ENCODE results near the gene KIFAP3.
"Not testable (repeated sequence)": the region's sequence is repeated elsewhere in the genome, so short reads cannot be mapped to it uniquely, and the experiment has no call there.

Gene KIFAP3

DNA sequence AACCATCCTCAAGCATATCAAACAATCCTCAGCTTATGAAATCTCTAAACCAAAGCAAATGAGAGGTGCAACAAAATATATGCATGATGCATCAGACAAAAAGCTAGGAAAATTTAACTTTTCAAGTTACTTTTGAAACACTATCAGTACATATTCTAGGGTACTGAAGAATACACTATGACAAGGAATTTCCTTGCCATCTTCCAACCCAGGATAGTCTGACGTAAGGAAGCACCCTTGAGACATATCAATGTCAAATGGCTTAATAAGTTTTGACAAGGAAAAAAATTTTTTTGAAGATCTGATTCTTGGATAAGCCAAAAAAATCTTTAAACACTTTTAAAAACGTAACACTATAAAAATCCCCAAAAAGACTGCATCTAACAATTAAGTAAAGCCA is 64.9 kb downstream of the KIFAP3 start:
- H3K36me3 ChIP-seq (ENCODE audit: control insufficient read depth, insufficient read depth, low read length), result no peaks in the 10 kb centered on the region
- H3K9me3 ChIP-seq (ENCODE audit: control insufficient read depth, low read length), result no peaks in the 10 kb centered on the region
- H3K79me2 ChIP-seq, result peaks cover 2% of the 10 kb centered on the region
- TF ChIP-seq, protein P1, sequence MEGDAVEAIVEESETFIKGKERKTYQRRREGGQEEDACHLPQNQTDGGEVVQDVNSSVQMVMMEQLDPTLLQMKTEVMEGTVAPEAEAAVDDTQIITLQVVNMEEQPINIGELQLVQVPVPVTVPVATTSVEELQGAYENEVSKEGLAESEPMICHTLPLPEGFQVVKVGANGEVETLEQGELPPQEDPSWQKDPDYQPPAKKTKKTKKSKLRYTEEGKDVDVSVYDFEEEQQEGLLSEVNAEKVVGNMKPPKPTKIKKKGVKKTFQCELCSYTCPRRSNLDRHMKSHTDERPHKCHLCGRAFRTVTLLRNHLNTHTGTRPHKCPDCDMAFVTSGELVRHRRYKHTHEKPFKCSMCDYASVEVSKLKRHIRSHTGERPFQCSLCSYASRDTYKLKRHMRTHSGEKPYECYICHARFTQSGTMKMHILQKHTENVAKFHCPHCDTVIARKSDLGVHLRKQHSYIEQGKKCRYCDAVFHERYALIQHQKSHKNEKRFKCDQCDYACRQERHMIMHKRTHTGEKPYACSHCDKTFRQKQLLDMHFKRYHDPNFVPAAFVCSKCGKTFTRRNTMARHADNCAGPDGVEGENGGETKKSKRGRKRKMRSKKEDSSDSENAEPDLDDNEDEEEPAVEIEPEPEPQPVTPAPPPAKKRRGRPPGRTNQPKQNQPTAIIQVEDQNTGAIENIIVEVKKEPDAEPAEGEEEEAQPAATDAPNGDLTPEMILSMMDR (IDR thresholded peaks at IDR 0.05), result no peak
- H3K27ac ChIP-seq, result no peak overlapping the region
- no peak overlapping the region for H3K4me3 ChIP-seq (ENCODE audit: low read depth, low read length)
- no peak overlapping the region for H3K9ac ChIP-seq
- H3K27me3 ChIP-seq (ENCODE audit: control insufficient read depth, insufficient read depth, low read length), result no peaks in the 10 kb centered on the region
- no peaks in the 10 kb centered on the region for H3K4me1 ChIP-seq
- H2AFZ ChIP-seq, result no peak overlapping the region
- H3K4me2 ChIP-seq (ENCODE audit: low read length), result no peak overlapping the region

DNA sequence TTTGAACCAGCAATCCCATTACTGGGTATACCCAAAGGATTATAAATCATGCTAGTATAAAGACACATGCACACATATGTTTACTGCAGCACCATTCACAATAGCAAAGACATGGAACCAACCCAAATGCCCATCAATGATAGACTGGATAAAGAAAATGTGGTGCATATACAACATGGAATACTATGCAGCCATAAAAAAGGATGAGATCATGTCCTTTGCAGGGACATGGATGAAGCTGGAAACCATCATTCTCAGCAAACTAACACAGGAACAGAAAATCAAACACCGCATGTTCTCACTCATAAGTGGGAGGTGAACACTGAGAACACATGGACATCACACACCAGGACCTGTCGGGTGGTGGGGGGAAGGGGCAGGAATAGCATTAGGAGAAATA is 65.8 kb downstream of the KIFAP3 start:
- not testable (repeated sequence) for H3K4me2 ChIP-seq (ENCODE audit: low read length); H3K4me1 ChIP-seq; H3K4me3 ChIP-seq (ENCODE audit: low read depth, low read length); H3K36me3 ChIP-seq (ENCODE audit: control insufficient read depth, insufficient read depth, low read length); H3K9me3 ChIP-seq (ENCODE audit: control insufficient read depth, low read length); H3K27ac ChIP-seq; H3K9ac ChIP-seq; H3K27me3 ChIP-seq (ENCODE audit: control insufficient read depth, insufficient read depth, low read length); H3K79me2 ChIP-seq; H2AFZ ChIP-seq

DNA sequence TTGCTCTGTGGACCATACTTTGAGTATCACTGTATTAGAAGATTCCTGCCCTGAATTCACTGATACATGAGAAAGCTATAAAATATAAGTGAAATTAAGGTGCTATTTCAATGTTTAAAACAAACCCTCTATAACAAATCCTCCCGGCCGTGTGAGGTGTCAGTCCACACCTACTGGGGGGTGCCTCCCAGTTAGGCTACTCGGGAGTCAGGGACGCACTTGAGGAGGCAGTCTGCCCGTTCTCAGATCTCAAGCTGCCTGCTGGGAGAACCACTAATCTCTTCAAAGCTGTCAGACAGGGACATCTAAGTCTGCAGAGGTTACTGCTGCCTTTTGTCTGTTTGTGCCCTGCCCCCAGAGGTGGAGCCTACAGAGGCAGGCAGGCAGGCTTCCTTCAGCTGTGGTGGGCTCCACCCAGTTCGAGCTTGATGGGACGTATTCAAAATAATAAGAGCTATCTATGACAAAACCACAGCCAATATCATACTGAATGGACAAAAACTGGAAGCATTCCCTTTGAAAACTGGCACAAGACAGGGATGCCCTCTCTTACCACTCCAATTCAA is 71.1 kb downstream of the KIFAP3 start:
- H3K4me2 ChIP-seq (ENCODE audit: low read length); H3K79me2 ChIP-seq; H3K4me1 ChIP-seq; H3K4me3 ChIP-seq (ENCODE audit: low read depth, low read length); H3K27me3 ChIP-seq (ENCODE audit: control insufficient read depth, insufficient read depth, low read length); H3K9ac ChIP-seq; H2AFZ ChIP-seq; H3K27ac ChIP-seq; H3K36me3 ChIP-seq (ENCODE audit: control insufficient read depth, insufficient read depth, low read length); H3K9me3 ChIP-seq (ENCODE audit: control insufficient read depth, low read length): not testable (repeated sequence)

DNA sequence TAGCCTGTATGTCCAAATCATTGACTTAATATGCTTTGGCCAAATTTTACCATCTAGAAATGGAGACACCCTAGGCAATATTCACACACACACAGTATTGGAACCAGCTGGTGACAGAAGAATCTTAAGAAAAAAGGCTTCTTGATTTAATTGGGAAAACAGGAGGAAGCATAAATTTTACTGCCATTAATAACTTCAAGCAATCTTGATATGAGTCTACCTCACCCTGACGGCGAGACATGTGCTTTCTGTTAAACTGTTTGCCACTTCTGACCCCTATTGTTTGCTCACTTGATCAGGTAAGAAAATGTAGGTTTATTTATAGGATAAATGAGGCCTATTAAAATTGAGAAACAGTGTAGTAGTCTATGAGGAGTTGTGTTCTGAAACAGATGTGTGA is 73.2 kb downstream of the KIFAP3 start:
- Histone ChIP-seq H3K4me1 (no peaks in the 10 kb centered on the region), H3K27me3 (ENCODE audit: control insufficient read depth, insufficient read depth, low read length) (no peaks in the 10 kb centered on the region), H3K4me3 (ENCODE audit: low read depth, low read length) (no peak overlapping the region), H3K27ac (no peak overlapping the region), H3K4me2 (ENCODE audit: low read length) (no peak overlapping the region), H3K36me3 (ENCODE audit: control insufficient read depth, insufficient read depth, low read length) (no peaks in the 10 kb centered on the region), H3K79me2 (no peaks in the 10 kb centered on the region), H3K9me3 (ENCODE audit: control insufficient read depth, low read length) (no peaks in the 10 kb centered on the region), H3K9ac (no peak overlapping the region), H2AFZ (no peak overlapping the region)
- TF ChIP-seq, protein P1 (IDR thresholded peaks at IDR 0.05), result no peak

DNA sequence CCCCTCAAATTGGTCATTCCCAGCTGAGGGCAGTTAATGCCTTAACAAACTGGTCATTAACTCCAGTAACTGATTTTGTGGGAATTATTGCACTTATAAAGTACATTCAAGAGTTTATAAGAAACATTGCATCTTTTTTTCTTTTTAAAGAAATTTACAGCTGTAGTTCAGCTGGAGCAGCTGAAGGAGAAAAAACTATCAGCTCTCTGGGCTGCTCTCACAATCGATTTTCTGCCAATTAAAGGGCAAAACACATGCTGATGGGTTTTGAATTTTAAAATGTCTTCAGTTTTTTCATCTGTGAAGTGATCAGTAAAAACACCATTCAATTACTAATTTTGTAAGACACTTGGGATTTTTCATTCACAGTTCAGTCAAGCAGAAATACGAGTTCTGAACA is 74.7 kb downstream of the KIFAP3 start:
- no peak overlapping the region for H3K4me2 ChIP-seq (ENCODE audit: low read length)
- no peaks in the 10 kb centered on the region for H3K27me3 ChIP-seq (ENCODE audit: control insufficient read depth, insufficient read depth, low read length)
- H3K4me1 ChIP-seq, result no peaks in the 10 kb centered on the region
- H3K79me2 ChIP-seq, result no peaks in the 10 kb centered on the region
- no peak overlapping the region for H3K27ac ChIP-seq
- H3K9ac ChIP-seq, result no peak overlapping the region
- no peak overlapping the region for H3K4me3 ChIP-seq (ENCODE audit: low read depth, low read length)
- H3K9me3 ChIP-seq (ENCODE audit: control insufficient read depth, low read length), result no peaks in the 10 kb centered on the region
- TF ChIP-seq, protein P1 (IDR thresholded peaks at IDR 0.05), result no peak
- H2AFZ ChIP-seq, result no peak overlapping the region
- H3K36me3 ChIP-seq (ENCODE audit: control insufficient read depth, insufficient read depth, low read length), result no peaks in the 10 kb centered on the region

DNA sequence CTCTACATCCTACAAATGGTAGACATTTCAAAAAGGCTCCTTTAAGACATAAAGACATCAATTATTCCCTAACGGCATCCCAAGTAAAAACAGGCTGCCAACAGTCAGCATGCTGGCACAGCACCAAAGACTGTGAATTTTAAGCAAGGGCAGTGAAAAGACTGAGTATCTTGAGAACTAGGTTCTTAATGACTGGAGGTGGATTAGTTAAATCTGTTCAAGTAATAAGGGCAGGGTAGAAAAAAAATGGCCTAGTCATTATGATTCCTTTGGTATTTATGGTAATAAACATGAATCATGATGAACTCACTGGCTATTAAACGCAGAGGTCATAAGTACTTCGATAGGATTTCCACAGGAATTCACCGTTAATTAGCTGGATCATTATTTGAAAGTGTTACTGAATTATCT is 75.2 kb downstream of the KIFAP3 start:
- Histone ChIP-seq H3K9ac (no peak overlapping the region), H3K27ac (no peak overlapping the region)

More for the DNA sequence above, 75.2 kb downstream of the KIFAP3 start:
- H3K79me2 ChIP-seq, result no peaks in the 10 kb centered on the region
- H3K4me2 ChIP-seq (ENCODE audit: low read length), result no peak overlapping the region
- no peaks in the 10 kb centered on the region for H3K4me1 ChIP-seq
- TF ChIP-seq, protein P1 (IDR thresholded peaks at IDR 0.05), result no peak
- no peaks in the 10 kb centered on the region for H3K36me3 ChIP-seq (ENCODE audit: control insufficient read depth, insufficient read depth, low read length)
- H3K27me3 ChIP-seq (ENCODE audit: control insufficient read depth, insufficient read depth, low read length), result no peaks in the 10 kb centered on the region
- H3K9me3 ChIP-seq (ENCODE audit: control insufficient read depth, low read length), result no peaks in the 10 kb centered on the region
- no peak overlapping the region for H2AFZ ChIP-seq
- no peak overlapping the region for H3K4me3 ChIP-seq (ENCODE audit: low read depth, low read length)

All from parathyroid adenoma (tissue), 2 donors.